Testis (tissue), 3 donors: ENCODE results near the gene PITX2. TPM values are rescaled to one million over a fixed set of nuclear protein-coding genes. Genes with fewer than 3 reads are reported as not detected.

Experiments used
- DNase-seq: peaks from one replicate; pipeline ENCODE4 v3.0.0-alpha.2; 2019
- H3K27ac ChIP-seq, 2 donors: fragments of 200-600 bp; sonication (generic); one replicate each; pipeline ENCODE4 v1.5.1; 2019
- H3K27me3 ChIP-seq: fragments of 200-600 bp; sonication (generic); one replicate; pipeline ENCODE4 v1.5.1; 2019
- H3K36me3 ChIP-seq: fragments of 200-600 bp; sonication (generic); one replicate; pipeline ENCODE4 v1.5.1; 2017; ENCODE audit warnings: low read depth; ENCODE audit errors: missing control alignments
- H3K4me1 ChIP-seq: fragments of 200-600 bp; sonication (generic); one replicate; pipeline ENCODE4 v1.5.1; 2019
- H3K4me3 ChIP-seq, 2 donors: fragments of 200-600 bp; sonication (generic); one replicate each; pipeline ENCODE4 v1.5.1; 2017 to 2019
- H3K9me3 ChIP-seq: fragments of 200-600 bp; sonication (generic); one replicate; pipeline ENCODE4 v1.5.1; 2017
- CTCF ChIP-seq, 3 experiments: fragments of 450-650 bp in 2 of 3; fragments of 200-600 bp in 1 of 3; sonication (generic) in 1 of 3; IDR thresholded peaks; one replicate each; pipeline ENCODE4 v1.5.1; 2016 to 2019; ENCODE audit warnings: antibody characterized with exemption in 3 of 3, mild to moderate bottlenecking in 2 of 3, moderate library complexity in 1 of 3
- POLR2A ChIP-seq: fragments of 450-650 bp; IDR thresholded peaks from one replicate; pipeline ENCODE4 v1.6.1; 2017; ENCODE audit warnings: antibody characterized with exemption, mild to moderate bottlenecking, moderate library complexity
- WGBS, 2 donors: methylation state at CpG; one replicate each; pipeline ENCODE4 v1.1.5; 2018; 5-methylcytosine and 5-hydroxymethylcytosine counted together
- intact Hi-C: fragments of 100-400 bp; cut with DNase I; formaldehyde crosslinking; loops from one replicate; pipeline ENCODE4 v1.15.1; 2023; ENCODE audit warnings: low total_unique reads
- polyA plus RNA-seq: library from polyadenylated mRNA; stranded (reverse); fragments of 350-450 nt; fragmentation: Illumina TruSeq; extraction: RNeasy Lipid Tissue Mini Kit (QIAGEN cat#74804); gene quantifications from one replicate; pipeline ENCODE4 v1.2.3, GENCODE V29; 2014; ENCODE audit warnings: low read depth, low replicate concordance; ENCODE audit not compliant: insufficient read depth
- total RNA-seq, 2 donors: library from RNA; depleted of rRNA; stranded (reverse); fragments of >200 nt; gene quantifications; one replicate each; pipeline ENCODE4 v1.2.3, GENCODE V29; 2016

Gene PITX2
- total and polyA plus RNA-seq, 3 donors from 2014 or later: 0.93 to 2.6 (median 2.3) TPM

DNA sequence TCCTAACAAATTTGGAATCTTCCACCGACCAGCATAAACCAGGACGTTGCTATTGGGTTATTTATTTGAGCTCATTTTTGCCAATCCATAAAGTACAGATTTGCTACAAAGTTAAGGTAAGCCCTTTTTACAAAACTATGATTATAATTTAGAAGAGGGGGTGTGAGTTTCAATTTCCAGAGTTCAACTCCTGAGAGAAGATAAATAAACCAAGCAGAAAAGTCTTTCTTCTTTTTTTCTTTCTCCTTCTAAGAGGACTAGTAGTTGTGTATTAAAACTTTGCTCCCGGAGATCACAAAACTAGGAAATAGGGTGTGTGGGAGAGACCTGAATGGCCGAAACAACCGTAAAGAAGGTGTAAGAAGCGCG is 2.6 kb downstream of the PITX2 start:
- 24 to 28% methylated on average over 7 of the region's 7 CpGs for WGBS, 2 donors
- TF ChIP-seq POLR2A (no peak), CTCF (IDR thresholded peaks at IDR 0.05) (no peak)
- Histone ChIP-seq H3K27ac (no peak overlapping the region), H3K36me3 (no peaks in the 10 kb centered on the region), H3K4me1 (peaks cover 9% of the 10 kb centered on the region), H3K4me3 (no peak overlapping the region), H3K9me3 (no peaks in the 10 kb centered on the region), H3K27me3 (no peaks in the 10 kb centered on the region)
- no peak for DNase-seq
- intact Hi-C loops: no loop called here

DNA sequence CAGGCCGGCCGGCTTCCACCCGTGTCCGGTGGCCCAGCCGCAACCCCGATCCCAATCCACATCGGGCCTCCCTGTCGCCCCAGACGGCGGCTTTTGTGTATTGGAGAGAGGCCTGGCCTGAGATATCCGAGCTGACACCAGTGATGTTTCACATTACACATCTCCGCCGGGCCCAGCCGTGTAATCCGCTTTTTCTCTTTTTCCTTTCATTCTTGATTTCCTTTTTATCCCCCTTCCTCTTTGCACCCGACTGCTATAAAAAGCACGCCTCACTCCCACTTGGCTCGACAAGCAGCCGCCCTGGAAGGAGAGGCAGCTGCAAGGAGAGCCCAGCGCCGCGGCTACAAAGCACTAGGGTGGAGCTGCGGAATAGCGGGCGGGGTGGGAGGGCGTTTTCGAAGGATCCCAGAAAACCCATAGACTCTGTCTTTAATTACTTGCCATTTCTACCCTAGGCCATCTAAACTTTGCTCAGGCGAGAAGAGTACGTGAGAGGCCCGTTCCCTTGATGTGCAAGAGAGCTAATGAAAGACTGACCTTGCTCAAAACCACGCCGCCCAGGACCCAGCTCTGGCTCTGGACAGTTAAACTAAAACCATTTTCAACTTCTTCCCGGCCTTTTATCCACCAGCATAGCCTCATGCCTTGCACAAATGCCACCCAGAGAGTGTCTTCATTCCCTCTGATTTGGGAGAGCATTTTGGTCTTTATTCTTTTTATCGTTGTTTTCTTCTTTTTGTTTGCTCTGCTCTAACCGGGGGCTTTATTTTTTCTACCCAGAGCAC is 3.2 kb downstream of the PITX2 start:
- 10 to 14% methylated on average over 35 of the region's 35 CpGs for WGBS, 2 donors
- no peaks in the 10 kb centered on the region for H3K36me3 ChIP-seq
- H3K4me1 ChIP-seq: peaks cover 9% of the 10 kb centered on the region
- H3K4me3 ChIP-seq: no peak overlapping the region
- no peaks in the 10 kb centered on the region for H3K9me3 ChIP-seq
- no peak for DNase-seq
- no peaks in the 10 kb centered on the region for H3K27me3 ChIP-seq
- intact Hi-C loops: no loop called here
- no peak overlapping the region for H3K27ac ChIP-seq
- TF ChIP-seq POLR2A (no peak), CTCF (IDR thresholded peaks at IDR 0.05) (no peak)

DNA sequence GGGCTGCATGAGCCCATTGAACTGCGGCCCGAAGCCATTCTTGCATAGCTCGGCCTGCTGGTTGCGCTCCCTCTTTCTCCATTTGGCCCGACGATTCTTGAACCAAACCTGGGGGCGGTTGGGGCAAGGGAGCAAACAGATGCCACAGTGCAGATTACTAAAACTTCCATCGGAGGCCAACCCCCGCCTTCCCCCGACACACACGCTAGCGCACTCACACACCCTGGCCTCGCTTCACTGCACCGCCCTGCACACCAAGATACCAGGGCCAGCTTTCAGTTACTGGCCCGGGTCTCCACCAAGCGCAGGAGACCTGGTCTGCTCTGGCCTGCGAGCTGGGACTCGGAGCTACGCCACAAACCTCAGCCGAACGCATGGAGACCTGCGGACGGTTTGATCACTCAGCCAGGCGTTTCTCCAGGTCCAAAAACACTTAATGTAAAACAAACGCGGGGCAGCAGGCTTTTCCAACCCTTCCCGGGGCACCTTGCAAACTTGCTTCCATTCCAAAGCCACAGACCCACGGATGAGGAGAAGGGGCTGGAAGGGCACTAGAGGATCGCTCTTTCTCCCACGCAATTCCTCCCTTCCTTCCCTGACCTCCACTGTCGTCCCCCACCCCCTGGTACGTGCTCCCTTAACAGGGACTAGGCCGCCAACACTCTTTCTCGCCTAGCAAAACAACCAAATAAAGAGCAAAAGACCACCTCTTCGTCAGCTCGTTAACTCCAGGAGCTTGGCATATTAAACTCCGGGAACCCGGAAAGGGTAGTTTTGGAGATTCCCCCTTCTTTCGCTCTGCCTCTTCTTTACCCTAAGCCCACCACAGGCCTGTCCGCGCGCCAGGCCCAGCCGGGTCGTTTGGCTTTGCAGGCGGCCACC is 4.1 kb downstream of the PITX2 start:
- no peak overlapping the region for H3K4me3 ChIP-seq
- TF ChIP-seq POLR2A: no peak
- no peaks in the 10 kb centered on the region for H3K9me3 ChIP-seq
- no peak overlapping the region for H3K27ac ChIP-seq
- H3K4me1 ChIP-seq: peaks cover 9% of the 10 kb centered on the region
- intact Hi-C loops: no loop called here
- WGBS, 2 donors: 16 to 19% methylated on average over 25 to 45 of the region's 45 CpGs
- H3K27me3 ChIP-seq: no peaks in the 10 kb centered on the region
- H3K36me3 ChIP-seq: no peaks in the 10 kb centered on the region
- DNase-seq: no peak

DNA sequence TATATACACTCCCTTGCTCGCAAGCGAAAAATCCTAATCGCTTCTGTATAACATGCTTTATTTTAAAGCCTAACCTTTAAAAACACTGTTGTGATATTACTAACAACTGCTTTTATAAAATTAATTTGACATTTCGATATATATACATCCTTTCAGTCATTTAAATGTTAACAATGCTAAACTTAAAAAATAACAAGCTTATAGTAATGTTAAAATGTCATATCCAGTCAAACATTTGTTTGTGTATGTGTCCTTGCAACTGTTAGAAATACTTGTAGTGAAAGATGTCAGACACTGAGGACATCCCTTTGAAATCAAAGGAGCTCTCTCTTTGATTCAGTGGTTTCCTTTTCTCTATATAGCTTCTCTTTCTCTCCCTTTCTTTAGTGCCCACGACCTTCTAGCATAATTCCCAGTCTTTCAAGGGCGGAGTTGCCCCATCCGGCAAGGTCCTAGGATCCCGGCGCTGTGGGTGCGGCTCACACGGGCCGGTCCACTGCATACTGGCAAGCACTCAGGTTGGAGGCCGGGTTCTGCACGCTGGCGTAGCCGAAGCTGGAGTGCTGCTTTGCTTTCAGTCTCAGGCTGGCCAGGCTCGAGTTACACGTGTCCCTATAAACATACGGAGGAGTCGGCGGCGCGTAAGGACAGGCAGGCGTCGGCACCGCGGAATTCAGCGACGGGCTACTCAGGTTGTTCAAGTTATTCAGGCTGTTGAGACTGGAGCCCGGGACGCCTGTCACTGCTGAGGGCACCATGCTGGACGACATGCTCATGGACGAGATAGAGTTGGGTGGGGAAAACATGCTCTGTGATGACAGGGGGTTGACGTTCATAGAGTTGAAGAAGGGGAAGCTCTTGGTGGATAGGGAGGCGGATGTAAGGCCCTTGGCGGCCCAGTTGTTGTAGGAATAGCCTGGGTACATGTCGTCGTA is 5.0 kb downstream of the PITX2 start:
- Histone ChIP-seq H3K27me3 (no peaks in the 10 kb centered on the region), H3K9me3 (no peaks in the 10 kb centered on the region), H3K4me3 (no peak overlapping the region), H3K27ac (no peak overlapping the region), H3K36me3 (no peaks in the 10 kb centered on the region), H3K4me1 (peaks cover 9% of the 10 kb centered on the region)
- TF ChIP-seq POLR2A (no peak), CTCF (IDR thresholded peaks at IDR 0.05) (no peak)
- 7 to 8% methylated on average over 22 to 38 of the region's 38 CpGs for WGBS, 2 donors
- intact Hi-C loops: no loop called here
- no peak for DNase-seq
